Chondrocyte (in vitro differentiated cells): ENCODE data around the gene CCN5. TPM values are rescaled to one million over a fixed set of nuclear protein-coding genes. Genes with fewer than 3 reads are reported as not detected.

ENCODE experiments used
- DNase-seq: peaks from one replicate; pipeline ENCODE4 v3.0.0; 2021; ENCODE audit warnings: mixed read lengths, low spot score
- H3K27ac Mint-ChIP-seq: one replicate; pipeline ENCODE4 v1.8.0; 2021; ENCODE audit warnings: mild to moderate bottlenecking, moderate library complexity, mixed read lengths; ENCODE audit not compliant: unreplicated experiment
- H3K27me3 Mint-ChIP-seq: 2 replicates; pipeline ENCODE4 v1.8.0; 2021; ENCODE audit warnings: low read depth, mixed read lengths
- H3K36me3 Mint-ChIP-seq: 2 replicates; pipeline ENCODE4 v1.8.0; 2021; ENCODE audit warnings: low read depth, mixed read lengths
- H3K4me1 Mint-ChIP-seq: 2 replicates; pipeline ENCODE4 v1.8.0; 2021; ENCODE audit warnings: low read depth, mild to moderate bottlenecking, mixed read lengths
- H3K4me3 Mint-ChIP-seq: one replicate; pipeline ENCODE4 v1.8.0; 2021; ENCODE audit warnings: mild to moderate bottlenecking, moderate library complexity, mixed read lengths; ENCODE audit not compliant: unreplicated experiment
- H3K9me3 Mint-ChIP-seq: 2 replicates; pipeline ENCODE4 v1.8.0; 2021; ENCODE audit warnings: low read depth, mixed read lengths
- CTCF ChIP-seq: fragments of 200-600 bp; sonication (generic); IDR thresholded peaks from 2 replicates; pipeline ENCODE4 v1.5.0; 2021; ENCODE audit warnings: antibody characterized with exemption, mild to moderate bottlenecking, moderate library complexity
- total RNA-seq: library from RNA; stranded (reverse); gene quantifications from 3 replicates; pipeline ENCODE4 v1.2.1, GENCODE V29; 2021

The CCN5 gene
- total RNA-seq, 1 donor from 2014 or later, result 1.7 TPM

- Mint-ChIP-seq H3K4me1 (peaks cover 37% of the 10 kb centered on the region), H3K27ac (no peak overlapping the region), H3K36me3 (no peaks in the 10 kb centered on the region), H3K4me3 (no peak overlapping the region), H3K27me3 (no peaks in the 10 kb centered on the region), H3K9me3 (no peaks in the 10 kb centered on the region)
- DNase-seq, result no peak
- TF ChIP-seq CTCF, result no peak
Measured at GRCh38 chr20:44723798-44724362, 8.7 kb downstream of the CCN5 start.

GRCh38 chr20:44724423-44725091, 9.4 kb downstream of the CCN5 start:
- Mint-ChIP-seq H3K4me3 (no peak overlapping the region), H3K9me3 (no peaks in the 10 kb centered on the region), H3K27me3 (no peaks in the 10 kb centered on the region), H3K27ac (no peak overlapping the region), H3K4me1 (peaks cover 44% of the 10 kb centered on the region), H3K36me3 (no peaks in the 10 kb centered on the region)
- no peak for DNase-seq
- TF ChIP-seq CTCF, result no peak

GRCh38 chr20:44725837-44726236, 10.7 kb downstream of the CCN5 start:
- DNase-seq, result peak; percentile 6
- H3K27me3 Mint-ChIP-seq, result no peaks in the 10 kb centered on the region
- H3K36me3 Mint-ChIP-seq, result no peaks in the 10 kb centered on the region
- H3K4me3 Mint-ChIP-seq, result no peak overlapping the region
- no peak overlapping the region for H3K27ac Mint-ChIP-seq
- no peak for TF ChIP-seq CTCF
- peaks cover 47% of the 10 kb centered on the region for H3K4me1 Mint-ChIP-seq
- no peaks in the 10 kb centered on the region for H3K9me3 Mint-ChIP-seq

GRCh38 chr20:44727039-44727438, 11.9 kb downstream of the CCN5 start:
- Mint-ChIP-seq H3K4me3 (no peak overlapping the region), H3K27me3 (no peaks in the 10 kb centered on the region), H3K9me3 (no peaks in the 10 kb centered on the region), H3K4me1 (peaks cover 49% of the 10 kb centered on the region), H3K36me3 (no peaks in the 10 kb centered on the region), H3K27ac (no peak overlapping the region)
- DNase-seq, result no peak
- no peak for TF ChIP-seq CTCF

GRCh38 chr20:44727651-44728050, 12.5 kb downstream of the CCN5 start:
- Mint-ChIP-seq H3K4me3 (no peak overlapping the region), H3K9me3 (no peaks in the 10 kb centered on the region), H3K27ac (no peak overlapping the region), H3K27me3 (no peaks in the 10 kb centered on the region), H3K4me1 (peaks cover 53% of the 10 kb centered on the region), H3K36me3 (no peaks in the 10 kb centered on the region)
- no peak for DNase-seq
- no peak for TF ChIP-seq CTCF
